Progenitor cell of endocrine pancreas (in vitro differentiated cells): ENCODE data around the gene PRRC2A. TPM values are rescaled to one million over a fixed set of nuclear protein-coding genes. Genes with fewer than 3 reads are reported as not detected.

Experiments used
- DNase-seq: peaks from one replicate; pipeline ENCODE4 v3.0.0; 2021; ENCODE audit warnings: low spot score; ENCODE audit not compliant: unreplicated experiment
- H3K27ac Mint-ChIP-seq: 2 replicates; pipeline ENCODE4 v1.8.0; 2021; ENCODE audit warnings: mild to moderate bottlenecking, moderate library complexity, mixed read lengths
- H3K27me3 Mint-ChIP-seq: 2 replicates; pipeline ENCODE4 v1.8.0; 2021; ENCODE audit warnings: mixed read lengths
- H3K36me3 Mint-ChIP-seq: 2 replicates; pipeline ENCODE4 v1.8.0; 2022; ENCODE audit warnings: mixed read lengths; ENCODE audit not compliant: insufficient read depth
- H3K4me1 Mint-ChIP-seq: 2 replicates; pipeline ENCODE4 v1.8.0; 2021; ENCODE audit warnings: low read depth, mixed read lengths
- H3K4me3 Mint-ChIP-seq: 2 replicates; pipeline ENCODE4 v1.8.0; 2021; ENCODE audit warnings: low read depth, mild to moderate bottlenecking, moderate library complexity, mixed read lengths
- H3K9me3 Mint-ChIP-seq: 2 replicates; pipeline ENCODE4 v1.8.0; 2021; ENCODE audit warnings: low read depth, mixed read lengths
- CTCF ChIP-seq: fragments of 200-600 bp; sonication (generic); IDR thresholded peaks from one replicate; pipeline ENCODE4 v1.5.0; 2021; ENCODE audit warnings: antibody characterized with exemption, mild to moderate bottlenecking; ENCODE audit not compliant: unreplicated experiment
- total RNA-seq: library from RNA; stranded (reverse); gene quantifications from 2 replicates; pipeline ENCODE4 v1.2.1, GENCODE V29; 2021

Gene PRRC2A
- total RNA-seq, 1 donor from 2014 or later = 272 TPM

- no peaks in the 10 kb centered on the region for H3K9me3 Mint-ChIP-seq
- no peaks in the 10 kb centered on the region for H3K36me3 Mint-ChIP-seq
- no peak for TF ChIP-seq CTCF
- DNase-seq = no peak
- H3K27me3 Mint-ChIP-seq = peaks cover 43% of the 10 kb centered on the region
- H3K4me1 Mint-ChIP-seq = peaks cover 11% of the 10 kb centered on the region
- H3K4me3 Mint-ChIP-seq = peak overlapping the region; percentile 92
- H3K27ac Mint-ChIP-seq = peak overlapping the region; percentile 92
Observed at GRCh38 chr6:31581434-31582229, 38.9 kb upstream of the PRRC2A start.

GRCh38 chr6:31582230-31582643 lies 38.3 kb upstream of the PRRC2A start, which contains the start of gene LTB:
LTB (minus strand) TSS chr6:31582424; CDS start chr6:31582417, 7 bp downstream.
- Mint-ChIP-seq H3K9me3 (no peaks in the 10 kb centered on the region), H3K36me3 (no peaks in the 10 kb centered on the region), H3K4me1 (peaks cover 11% of the 10 kb centered on the region), H3K4me3 (peak within 1 kb of the TSS; percentile 92), H3K27ac (peak within 1 kb of the TSS; percentile 92), H3K27me3 (peaks cover 45% of the 10 kb centered on the region)
- no peak for TF ChIP-seq CTCF
- DNase-seq = no peak

DNA sequence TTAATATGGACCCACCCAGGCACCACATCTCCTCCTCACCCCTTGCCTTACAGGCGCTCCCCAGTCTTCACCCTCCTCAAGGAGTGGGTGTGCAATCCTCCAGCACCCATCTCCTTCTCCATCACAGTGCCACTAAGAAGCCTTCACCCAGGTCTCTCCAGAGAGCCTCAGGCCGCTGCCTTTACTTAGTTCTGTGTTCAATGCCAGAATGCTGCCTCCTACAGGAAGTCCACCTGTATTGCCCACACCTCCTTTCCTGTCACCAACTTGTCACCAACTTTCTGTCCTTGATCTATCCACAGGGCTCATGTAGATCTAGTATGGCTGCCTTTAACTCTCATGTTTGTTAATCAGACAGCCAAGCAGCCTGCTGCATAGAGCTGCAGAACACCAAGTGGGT lies 35.0 kb upstream of the PRRC2A start:
- Mint-ChIP-seq H3K9me3 (no peaks in the 10 kb centered on the region), H3K27ac (no peak overlapping the region), H3K27me3 (peaks cover 38% of the 10 kb centered on the region), H3K36me3 (no peaks in the 10 kb centered on the region), H3K4me1 (peaks cover 10% of the 10 kb centered on the region), H3K4me3 (no peak overlapping the region)
- peak; percentile 47 for TF ChIP-seq CTCF
- DNase-seq = no peak

DNA sequence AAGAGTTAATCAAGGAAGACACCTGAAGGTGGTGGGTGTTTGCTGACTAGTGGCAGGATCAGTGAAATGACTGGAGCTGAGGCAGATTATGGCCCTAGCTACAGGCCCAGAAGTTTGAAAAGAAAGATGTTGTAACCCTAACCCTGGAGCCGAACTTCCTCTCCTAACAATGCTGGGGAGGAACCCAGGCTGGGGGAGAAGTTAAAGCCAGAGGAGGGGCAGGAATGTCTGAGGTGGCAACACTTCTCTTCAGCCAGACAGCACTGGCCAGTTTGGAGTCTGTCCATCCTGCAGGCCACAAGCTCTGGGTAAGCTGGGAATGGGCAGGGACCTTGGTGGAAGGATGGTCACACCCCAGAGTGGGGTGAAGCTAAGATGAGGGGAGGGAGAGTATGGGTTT lies 34.5 kb upstream of the PRRC2A start, which contains the start of gene LST1:
Gene LST1 (plus strand): TSS at position 270 of the 400 bp plus-strand sequence. CDS start 1,023 bp downstream, outside the sequence.
- TF ChIP-seq CTCF = no peak
- no peak within 1 kb of the TSS for H3K4me3 Mint-ChIP-seq
- no peak for DNase-seq
- H3K4me1 Mint-ChIP-seq = peaks cover 7% of the 10 kb centered on the region
- no peaks in the 10 kb centered on the region for H3K9me3 Mint-ChIP-seq
- H3K36me3 Mint-ChIP-seq = no peaks in the 10 kb centered on the region
- peaks cover 35% of the 10 kb centered on the region for H3K27me3 Mint-ChIP-seq
- H3K27ac Mint-ChIP-seq = no peak within 1 kb of the TSS

DNA sequence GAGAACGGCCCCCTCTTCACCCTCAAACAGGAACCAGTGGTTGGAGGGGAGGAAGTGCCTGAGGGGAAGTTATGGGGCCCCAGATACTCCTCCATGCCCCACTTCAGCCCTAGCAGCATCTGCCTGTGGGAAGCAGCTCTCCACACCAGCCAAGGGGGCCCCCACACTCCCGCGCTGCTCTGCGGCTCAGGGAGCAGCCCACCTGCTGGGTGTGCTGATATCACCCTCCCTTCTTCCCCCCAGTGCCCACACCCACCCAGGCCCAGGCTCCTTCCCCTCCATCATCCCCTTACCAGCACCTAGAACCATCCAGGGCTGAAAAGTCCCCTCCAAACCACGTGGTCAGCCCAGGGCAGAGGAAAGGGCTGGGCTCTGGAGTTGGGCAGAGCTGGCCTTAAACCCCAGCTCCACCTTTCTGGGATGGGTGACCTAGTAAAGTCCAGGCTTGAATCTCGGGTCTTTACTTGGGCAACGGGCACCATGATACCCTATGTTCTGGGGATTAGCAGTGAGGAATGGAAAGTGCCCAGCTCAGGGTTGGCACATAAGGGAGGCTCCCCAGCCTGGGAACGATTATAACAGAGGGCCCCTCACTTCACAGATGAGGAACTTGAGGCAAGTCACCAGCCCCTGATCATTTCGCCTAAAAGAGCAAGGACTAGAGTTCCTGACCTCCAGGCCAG lies 33.8 kb upstream of the PRRC2A start:
- H3K27ac Mint-ChIP-seq = no peak overlapping the region
- no peak overlapping the region for H3K4me3 Mint-ChIP-seq
- no peaks in the 10 kb centered on the region for H3K36me3 Mint-ChIP-seq
- no peak for DNase-seq
- peaks cover 28% of the 10 kb centered on the region for H3K27me3 Mint-ChIP-seq
- TF ChIP-seq CTCF = no peak
- H3K9me3 Mint-ChIP-seq = no peaks in the 10 kb centered on the region
- peaks cover 2% of the 10 kb centered on the region for H3K4me1 Mint-ChIP-seq
